HepG2 (cell line): ENCODE measurements around the gene IL1RAPL2.

Experiments
- ELF1 ChIP-seq: sonication (generic); formaldehyde crosslinking; IDR thresholded peaks from 2 replicates; pipeline ENCODE4 v1.4.0; 2020; ENCODE audit warnings: missing genetic modification reagents
- FOXP1 ChIP-seq, 2 experiments: fragments of 450-650 bp in 1 of 2; IDR thresholded peaks; 2 replicates each; pipeline ENCODE4 v1.6.1; 2017 to 2018; ENCODE audit warnings: antibody characterized with exemption in 1 of 2
- MBD4 ChIP-seq: IDR thresholded peaks from 2 replicates; pipeline ENCODE4 v1.6.1; 2012; ENCODE audit warnings: low read length, inconsistent platforms, borderline replicate concordance
- MEIS2 ChIP-seq: sonication (generic); formaldehyde crosslinking; IDR thresholded peaks from 2 replicates; pipeline ENCODE4 v1.9.0; 2021; ENCODE audit warnings: mild to moderate bottlenecking, missing genetic modification reagents
- ZFP36 ChIP-seq: fragments of 150-350 bp; IDR thresholded peaks from 2 replicates; pipeline ENCODE4 v1.6.1; 2018; ENCODE audit warnings: borderline replicate concordance, low read length, low read depth; ENCODE audit not compliant: partially characterized antibody
- ZNF224 ChIP-seq: sonication (generic); formaldehyde crosslinking; IDR thresholded peaks from 2 replicates; pipeline ENCODE4 v1.5.0; 2020; ENCODE audit warnings: mild to moderate bottlenecking, missing genetic modification reagents
- ZNF292 ChIP-seq: sonication (generic); formaldehyde crosslinking; IDR thresholded peaks from 2 replicates; pipeline ENCODE4 v1.8.1; 2022; ENCODE audit warnings: mild to moderate bottlenecking, low read depth, missing genetic modification reagents, borderline replicate concordance
- ZNF839 ChIP-seq: sonication (generic); formaldehyde crosslinking; IDR thresholded peaks from 2 replicates; pipeline ENCODE4 v1.4.0; 2020; ENCODE audit warnings: missing genetic modification reagents, mild to moderate bottlenecking, borderline replicate concordance
- TF ChIP-seq, protein P1 (sequence below): sonication (generic); formaldehyde crosslinking; IDR thresholded peaks from 2 replicates; pipeline ENCODE4 v1.4.0; 2020; ENCODE audit warnings: missing genetic modification reagents, borderline replicate concordance
- TF ChIP-seq, protein P2 (sequence below): sonication (generic); formaldehyde crosslinking; IDR thresholded peaks from 2 replicates; pipeline ENCODE4 v1.4.0; 2020; ENCODE audit warnings: missing genetic modification reagents
- TF ChIP-seq, protein P3 (sequence below), 2 experiments: sonication (generic) in 1 of 2; formaldehyde crosslinking in 1 of 2; IDR thresholded peaks; 2 replicates each; pipeline versions ENCODE4 v1.4.0 to v1.6.1; 2018 to 2020; ENCODE audit warnings: missing genetic modification reagents in 2 of 2, borderline replicate concordance in 1 of 2, low read depth in 1 of 2, mild to moderate bottlenecking in 1 of 2, missing biosample characterization in 1 of 2

DNA sequence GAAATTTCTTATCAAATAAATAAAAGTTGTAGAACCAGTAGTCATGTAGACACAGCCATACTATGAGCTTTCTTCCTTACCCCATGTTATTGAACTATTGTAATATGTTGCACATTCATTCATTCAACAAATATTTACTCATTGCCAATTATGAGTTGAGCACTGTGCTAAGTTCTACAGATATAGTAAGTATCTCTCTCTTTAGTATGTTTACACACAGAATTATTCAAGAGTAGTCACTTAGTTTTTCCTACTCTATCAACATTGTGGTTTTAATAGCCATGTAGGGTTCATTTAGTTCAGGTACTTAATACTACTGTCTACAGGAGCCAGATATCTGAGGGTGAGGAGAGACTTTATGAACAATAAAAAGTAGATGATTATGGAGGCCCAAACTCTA is 568.3 kb downstream of the IL1RAPL2 start:
- TF ChIP-seq ELF1: no peak
- TF ChIP-seq ZNF292: no peak
- TF ChIP-seq FOXP1 (IDR thresholded peaks at IDR 0.05): no peak
- TF ChIP-seq FOXP1 (CRISPR knock-in tag; IDR thresholded peaks at IDR 0.05): no peak
- no peak for TF ChIP-seq ZNF224
- TF ChIP-seq ZFP36: no peak
- TF ChIP-seq, protein P1, sequence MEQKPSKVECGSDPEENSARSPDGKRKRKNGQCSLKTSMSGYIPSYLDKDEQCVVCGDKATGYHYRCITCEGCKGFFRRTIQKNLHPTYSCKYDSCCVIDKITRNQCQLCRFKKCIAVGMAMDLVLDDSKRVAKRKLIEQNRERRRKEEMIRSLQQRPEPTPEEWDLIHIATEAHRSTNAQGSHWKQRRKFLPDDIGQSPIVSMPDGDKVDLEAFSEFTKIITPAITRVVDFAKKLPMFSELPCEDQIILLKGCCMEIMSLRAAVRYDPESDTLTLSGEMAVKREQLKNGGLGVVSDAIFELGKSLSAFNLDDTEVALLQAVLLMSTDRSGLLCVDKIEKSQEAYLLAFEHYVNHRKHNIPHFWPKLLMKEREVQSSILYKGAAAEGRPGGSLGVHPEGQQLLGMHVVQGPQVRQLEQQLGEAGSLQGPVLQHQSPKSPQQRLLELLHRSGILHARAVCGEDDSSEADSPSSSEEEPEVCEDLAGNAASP (CRISPR knock-in tag): no peak
- TF ChIP-seq, protein P2, sequence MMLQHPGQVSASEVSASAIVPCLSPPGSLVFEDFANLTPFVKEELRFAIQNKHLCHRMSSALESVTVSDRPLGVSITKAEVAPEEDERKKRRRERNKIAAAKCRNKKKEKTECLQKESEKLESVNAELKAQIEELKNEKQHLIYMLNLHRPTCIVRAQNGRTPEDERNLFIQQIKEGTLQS (CRISPR knock-in tag): no peak
- TF ChIP-seq, protein P3, sequence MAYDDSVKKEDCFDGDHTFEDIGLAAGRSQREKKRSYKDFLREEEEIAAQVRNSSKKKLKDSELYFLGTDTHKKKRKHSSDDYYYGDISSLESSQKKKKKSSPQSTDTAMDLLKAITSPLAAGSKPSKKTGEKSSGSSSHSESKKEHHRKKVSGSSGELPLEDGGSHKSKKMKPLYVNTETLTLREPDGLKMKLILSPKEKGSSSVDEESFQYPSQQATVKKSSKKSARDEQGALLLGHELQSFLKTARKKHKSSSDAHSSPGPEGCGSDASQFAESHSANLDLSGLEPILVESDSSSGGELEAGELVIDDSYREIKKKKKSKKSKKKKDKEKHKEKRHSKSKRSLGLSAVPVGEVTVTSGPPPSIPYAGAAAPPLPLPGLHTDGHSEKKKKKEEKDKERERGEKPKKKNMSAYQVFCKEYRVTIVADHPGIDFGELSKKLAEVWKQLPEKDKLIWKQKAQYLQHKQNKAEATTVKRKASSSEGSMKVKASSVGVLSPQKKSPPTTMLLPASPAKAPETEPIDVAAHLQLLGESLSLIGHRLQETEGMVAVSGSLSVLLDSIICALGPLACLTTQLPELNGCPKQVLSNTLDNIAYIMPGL (CRISPR knock-in tag; IDR thresholded peaks at IDR 0.05; ENCODE audit: borderline replicate concordance in 1 of 2, low read depth in 1 of 2): no peak
- TF ChIP-seq ZNF839 (CRISPR knock-in tag): no peak
- TF ChIP-seq MEIS2 (CRISPR knock-in tag): no peak
- no peak for TF ChIP-seq MBD4
